HG03571 (cell line): ENCODE measurements around the gene PTGS1.

Experiments
- ATAC-seq: cut with Tn5 transposase; IDR thresholded peaks from one replicate; pipeline ENCODE4 v1.9.1; 2021; ENCODE audit not compliant: unreplicated experiment

PTGS1 gene

GRCh38 chr9:122372856-122373845, 2.3 kb downstream of the PTGS1 start:
- no peak for ATAC-seq

DNA sequence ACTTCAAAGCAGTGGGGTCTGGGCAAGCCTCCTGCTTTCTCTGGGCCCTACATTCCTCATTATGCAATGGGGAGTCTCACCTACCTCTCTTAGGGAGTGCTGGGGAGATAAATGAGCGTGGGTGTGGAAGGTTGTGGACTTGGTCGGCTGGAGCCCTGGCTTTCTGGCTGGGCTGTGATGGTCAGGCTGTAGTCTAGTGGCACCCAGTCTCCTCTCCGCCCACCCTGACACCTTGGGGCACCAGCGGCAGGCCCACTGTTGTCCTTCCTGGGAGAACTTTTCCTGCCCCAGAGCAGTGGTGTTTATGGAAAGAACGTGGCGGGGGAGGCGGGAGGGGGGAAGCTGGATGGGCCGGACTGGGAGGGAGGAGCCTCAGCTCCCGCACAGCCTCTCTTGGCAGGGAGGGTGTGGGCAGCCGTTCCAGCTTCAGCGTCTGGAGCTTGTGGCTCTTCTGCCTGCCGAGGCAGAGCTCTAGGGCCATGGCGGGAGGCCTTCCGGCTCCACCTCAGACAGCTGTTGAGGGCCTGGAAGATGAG, 4.1 kb downstream of the PTGS1 start:
- no peak for ATAC-seq

DNA sequence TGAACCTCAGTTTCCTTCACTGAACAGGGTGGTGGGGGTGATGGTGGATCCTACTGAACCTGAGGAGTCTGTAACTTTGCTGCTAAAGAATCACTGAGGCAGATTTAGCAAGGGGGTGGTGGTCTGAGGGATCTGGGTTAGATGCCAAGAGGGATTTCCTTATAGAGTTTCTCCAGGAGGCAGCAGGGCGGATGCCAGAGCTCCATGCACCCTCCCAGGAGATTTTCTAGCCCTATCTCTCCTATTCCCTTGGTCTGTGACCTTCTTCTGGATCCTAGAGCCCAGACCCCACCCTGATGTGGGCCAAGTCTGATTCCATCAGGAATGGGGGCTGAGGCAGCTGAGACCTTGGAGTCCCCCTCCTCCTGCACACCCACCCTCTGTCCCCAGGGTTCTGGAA, 6.0 kb downstream of the PTGS1 start:
- ATAC-seq, result no peak

DNA sequence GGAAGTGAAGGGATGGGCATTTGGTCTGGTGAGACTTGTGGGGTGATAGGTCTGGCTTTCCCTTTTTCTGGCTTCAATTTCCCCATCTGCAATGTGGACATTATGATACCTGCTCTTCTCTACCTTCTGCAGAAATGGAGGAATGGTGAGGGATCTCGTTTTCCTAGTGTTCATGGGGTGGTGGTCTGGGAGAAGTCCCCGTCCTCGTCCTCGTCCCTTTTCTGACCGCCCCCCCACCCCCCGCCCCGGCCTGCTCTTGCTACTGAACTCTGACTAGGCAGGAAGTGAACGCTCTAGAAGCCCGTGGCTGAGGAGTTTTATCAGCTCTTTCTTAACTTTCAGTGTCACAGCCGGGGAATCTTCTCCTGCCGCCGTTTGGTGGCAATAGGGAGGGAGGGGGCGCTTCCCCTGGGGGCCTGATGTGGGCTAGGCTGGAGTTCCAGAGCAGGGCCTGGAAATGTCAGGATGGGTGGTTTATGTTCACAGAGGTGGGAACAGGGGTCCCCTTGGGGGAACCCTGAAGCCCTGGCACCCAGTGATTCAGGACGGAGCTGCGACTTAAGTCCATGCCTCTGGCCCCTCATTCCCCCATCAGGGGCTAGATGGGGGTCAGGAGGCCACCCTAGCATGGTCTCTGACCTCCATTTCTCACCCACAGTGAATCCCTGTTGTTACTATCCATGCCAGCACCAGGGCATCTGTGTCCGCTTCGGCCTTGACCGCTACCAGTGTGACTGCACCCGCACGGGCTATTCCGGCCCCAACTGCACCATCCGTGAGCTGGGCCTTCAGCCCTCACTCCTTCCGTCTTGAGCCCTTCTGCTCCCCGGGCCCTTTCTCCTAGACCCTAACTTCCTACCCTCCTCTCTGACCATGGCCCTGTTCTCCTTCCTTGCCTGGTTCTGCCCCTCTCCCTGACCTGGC, 6.7 kb downstream of the PTGS1 start:
- ATAC-seq, result no peak

DNA sequence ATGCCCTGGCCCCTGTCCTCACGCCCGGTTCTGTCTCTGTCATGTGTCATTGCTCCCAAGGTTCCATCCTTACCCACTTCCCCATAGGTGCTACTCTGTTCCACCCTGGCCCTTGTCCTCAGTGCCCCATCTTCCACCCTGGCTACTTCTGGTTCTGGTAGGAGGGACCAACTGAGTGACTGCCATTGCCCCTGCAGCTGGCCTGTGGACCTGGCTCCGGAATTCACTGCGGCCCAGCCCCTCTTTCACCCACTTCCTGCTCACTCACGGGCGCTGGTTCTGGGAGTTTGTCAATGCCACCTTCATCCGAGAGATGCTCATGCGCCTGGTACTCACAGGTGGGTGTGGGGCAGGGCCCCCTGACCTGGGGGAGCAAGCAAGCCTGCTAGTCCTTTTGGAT, 7.4 kb downstream of the PTGS1 start:
- ATAC-seq, result no peak

DNA sequence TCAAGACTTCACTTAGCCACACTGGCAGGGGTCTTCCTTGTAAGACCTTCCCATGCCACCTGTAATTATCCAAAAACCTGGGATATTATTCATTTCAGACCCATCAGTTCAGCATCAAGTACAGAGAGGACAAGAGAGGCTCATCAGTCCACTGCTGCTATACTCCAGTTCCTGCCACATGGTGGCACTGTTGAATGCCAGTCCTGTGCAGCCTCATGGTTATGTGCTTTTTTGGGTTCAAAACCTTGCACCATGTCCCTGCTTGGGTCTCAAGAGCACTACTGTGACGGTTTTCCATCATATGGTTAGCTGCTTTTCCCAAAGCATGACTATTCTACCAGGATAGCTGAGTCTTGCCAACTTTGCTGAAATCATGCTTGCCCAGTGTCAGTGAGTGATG, 8.5 kb downstream of the PTGS1 start:
- ATAC-seq, result no peak

DNA sequence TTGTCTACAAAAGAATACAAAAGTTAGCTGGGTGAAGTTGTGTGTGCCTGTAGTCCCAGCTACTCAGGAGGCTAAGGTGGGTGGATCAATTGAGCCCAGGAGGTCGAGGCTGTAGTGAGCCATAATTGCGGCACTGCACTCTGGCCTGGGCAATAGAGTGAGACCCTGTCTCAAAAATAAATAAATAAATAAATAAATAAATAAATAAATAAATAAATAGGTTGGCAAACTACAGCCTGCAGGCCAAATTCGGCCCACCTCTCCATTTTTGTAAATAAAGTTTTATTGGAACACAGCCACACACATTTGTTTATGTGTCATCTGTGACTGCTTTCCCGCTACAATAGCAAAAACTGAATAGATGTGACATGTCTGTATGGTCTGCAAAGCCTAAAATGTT, 9.5 kb downstream of the PTGS1 start:
- ATAC-seq, result no peak

- ATAC-seq, result no peak
Observed at GRCh38 chr9:122381206-122381950, 10.6 kb downstream of the PTGS1 start.

- no peak for ATAC-seq
Observed at GRCh38 chr9:122382901-122383850, 12.4 kb downstream of the PTGS1 start.

GRCh38 chr9:122383992-122384461, 13.2 kb downstream of the PTGS1 start:
- no peak for ATAC-seq

GRCh38 chr9:122386311-122386872, 15.6 kb downstream of the PTGS1 start:
- no peak for ATAC-seq

GRCh38 chr9:122387536-122387935, 16.7 kb downstream of the PTGS1 start:
- no peak for ATAC-seq

- ATAC-seq, result no peak
Observed at GRCh38 chr9:122389195-122389594, 18.4 kb downstream of the PTGS1 start.

- peak; percentile 79 for ATAC-seq
Observed at GRCh38 chr9:122389799-122390481, 19.1 kb downstream of the PTGS1 start.

- no peak for ATAC-seq
Observed at GRCh38 chr9:122392284-122392683, 21.5 kb downstream of the PTGS1 start.

GRCh38 chr9:122392714-122393113, 21.9 kb downstream of the PTGS1 start:
- no peak for ATAC-seq

DNA sequence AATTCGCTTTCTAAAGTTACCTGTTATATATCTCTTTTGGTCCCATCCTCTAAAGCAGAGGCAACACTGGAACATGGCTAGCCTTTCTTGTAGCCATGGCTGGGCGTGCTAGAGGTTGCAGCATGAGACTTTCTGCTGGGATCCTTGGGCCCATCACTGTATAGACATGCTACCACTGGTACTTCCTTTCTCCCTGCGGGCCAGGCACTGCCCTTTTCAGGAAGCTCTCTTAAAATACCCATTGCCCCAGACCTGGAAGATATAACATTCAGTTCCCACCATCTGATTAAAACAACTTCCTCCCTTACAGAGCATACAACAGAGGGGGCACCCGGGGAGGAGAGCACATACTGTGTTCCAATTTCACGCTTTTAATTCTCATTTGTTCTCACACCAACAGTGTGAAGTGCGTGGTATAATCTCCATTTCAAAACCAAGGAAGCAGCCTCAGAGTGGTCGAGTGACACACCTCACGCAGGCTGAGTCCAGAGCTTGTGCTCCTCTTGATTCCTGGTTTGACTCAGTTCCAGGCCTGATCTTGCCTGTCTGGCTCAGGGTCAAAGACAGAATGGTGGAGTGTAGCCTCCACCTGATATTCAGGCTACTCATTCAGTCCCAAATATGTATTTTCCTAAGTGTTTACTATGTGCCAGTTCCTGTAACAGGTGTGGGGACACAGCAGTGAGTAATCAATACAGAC, 22.6 kb downstream of the PTGS1 start:
- ATAC-seq, result no peak
